Liver (tissue), 9 donors: ENCODE data around the gene MCM9. TPM values are rescaled to one million over a fixed set of nuclear protein-coding genes. Genes with fewer than 3 reads are reported as not detected.
A peak's percentile ranks its signal among the peaks of the same experiment; 100 is the strongest.

Experiments used
- DNase-seq: peaks from one replicate; pipeline ENCODE4 v3.0.0-alpha.2; 2017; ENCODE audit warnings: low spot score
- H3K27ac ChIP-seq, 2 donors: one replicate each; pipeline ENCODE4 v1.7.0; 2013; ENCODE audit warnings: inconsistent platforms in 2 of 2, low read length in 2 of 2, control low read depth in 1 of 2, low read depth in 1 of 2, mild to moderate bottlenecking in 1 of 2
- H3K27me3 ChIP-seq, 4 donors: one replicate each; pipeline versions ENCODE4 v1.6.1 to v1.7.0; 2013; ENCODE audit warnings: low read length in 3 of 4, inconsistent platforms in 1 of 4, mild to moderate bottlenecking in 1 of 4, moderate library complexity in 1 of 4; ENCODE audit not compliant: control insufficient read depth in 4 of 4, insufficient read depth in 4 of 4
- H3K36me3 ChIP-seq, 4 donors: one replicate each; pipeline versions ENCODE4 v1.6.1 to v1.7.0; 2013; ENCODE audit warnings: low read length in 3 of 4, mild to moderate bottlenecking in 3 of 4, low read depth in 1 of 4, moderate library complexity in 1 of 4; ENCODE audit not compliant: control insufficient read depth in 4 of 4, insufficient read depth in 3 of 4
- H3K4me1 ChIP-seq, 4 donors: one replicate each; pipeline versions ENCODE4 v1.6.1 to v1.7.0; 2013; ENCODE audit warnings: low read length in 3 of 4, mild to moderate bottlenecking in 3 of 4, moderate library complexity in 1 of 4; ENCODE audit not compliant: control insufficient read depth in 4 of 4, insufficient read depth in 4 of 4
- H3K4me3 ChIP-seq, 3 donors: one replicate each; pipeline versions ENCODE4 v1.6.1 to v1.7.0; 2013; ENCODE audit warnings: low read length in 3 of 3, control low read depth in 1 of 3, low read depth in 1 of 3, mild to moderate bottlenecking in 1 of 3
- H3K9ac ChIP-seq, 2 donors: one replicate each; pipeline ENCODE4 v1.7.0; 2013; ENCODE audit warnings: low read length in 2 of 2, mild to moderate bottlenecking in 2 of 2, moderate library complexity in 2 of 2, control low read depth in 1 of 2, low read depth in 1 of 2
- H3K9me3 ChIP-seq, 4 donors: one replicate each; pipeline versions ENCODE4 v1.6.1 to v1.7.0; 2013; ENCODE audit warnings: low read length in 3 of 4; ENCODE audit not compliant: control insufficient read depth in 4 of 4
- ATF3 ChIP-seq: IDR thresholded peaks from 2 replicates; pipeline ENCODE4 v1.6.1; 2016; ENCODE audit warnings: antibody characterized with exemption
- CTCF ChIP-seq: fragments of 150-350 bp; IDR thresholded peaks from 2 replicates; pipeline ENCODE4 v1.5.1; 2017; ENCODE audit warnings: improper control_type of control experiment, low read depth, low read length; ENCODE audit not compliant: missing input control
- EGR1 ChIP-seq, 2 donors: IDR thresholded peaks; 2 replicates each; pipeline ENCODE4 v1.6.1; 2016 to 2018; ENCODE audit warnings: antibody characterized with exemption in 2 of 2, low read depth in 2 of 2
- FOXA1 ChIP-seq: IDR thresholded peaks from 2 replicates; pipeline ENCODE4 v1.6.1; 2016; ENCODE audit warnings: antibody characterized with exemption
- FOXA2 ChIP-seq: IDR thresholded peaks from 2 replicates; pipeline ENCODE4 v1.6.1; 2016; ENCODE audit warnings: antibody characterized with exemption
- GABPA ChIP-seq, 2 donors: IDR thresholded peaks in 1 of 2; conservative IDR thresholded peaks in 1 of 2; 2 replicates each; pipeline ENCODE4 v1.6.1; 2016; ENCODE audit warnings: antibody characterized with exemption in 2 of 2, mild to moderate bottlenecking in 1 of 2, moderate library complexity in 1 of 2
- HNF4A ChIP-seq, 2 donors: conservative IDR thresholded peaks; 2 replicates each; pipeline ENCODE4 v1.6.1; 2016; ENCODE audit warnings: antibody characterized with exemption in 2 of 2, mild to moderate bottlenecking in 2 of 2
- HNF4G ChIP-seq: IDR thresholded peaks from 2 replicates; pipeline ENCODE4 v1.6.1; 2016; ENCODE audit warnings: antibody characterized with exemption
- JUND ChIP-seq, 2 donors: IDR thresholded peaks; 2 replicates each; pipeline ENCODE4 v1.6.1; 2016; ENCODE audit warnings: antibody characterized with exemption in 2 of 2
- MAX ChIP-seq: IDR thresholded peaks from 2 replicates; pipeline ENCODE4 v1.6.1; 2016; ENCODE audit warnings: antibody characterized with exemption
- NR2F2 ChIP-seq: IDR thresholded peaks from 2 replicates; pipeline ENCODE4 v1.6.1; 2016; ENCODE audit warnings: antibody characterized with exemption
- RAD21 ChIP-seq, 2 donors: IDR thresholded peaks; 2 replicates each; pipeline ENCODE4 v1.6.1; 2016; ENCODE audit warnings: antibody characterized with exemption in 2 of 2, mild to moderate bottlenecking in 2 of 2
- RXRA ChIP-seq, 2 donors: IDR thresholded peaks; 2 replicates each; pipeline ENCODE4 v1.6.1; 2017 to 2018; ENCODE audit warnings: antibody characterized with exemption in 2 of 2, mild to moderate bottlenecking in 1 of 2
- SP1 ChIP-seq: IDR thresholded peaks from 2 replicates; pipeline ENCODE4 v1.6.1; 2018; ENCODE audit warnings: antibody characterized with exemption, mild to moderate bottlenecking
- TAF1 ChIP-seq: conservative IDR thresholded peaks from 2 replicates; pipeline ENCODE4 v1.6.1; 2016; ENCODE audit warnings: antibody characterized with exemption, mild to moderate bottlenecking
- YY1 ChIP-seq: IDR thresholded peaks from 2 replicates; pipeline ENCODE4 v1.6.1; 2016; ENCODE audit warnings: antibody characterized with exemption, mild to moderate bottlenecking
- ZBTB33 ChIP-seq: IDR thresholded peaks from 2 replicates; pipeline ENCODE4 v1.6.1; 2016; ENCODE audit warnings: antibody characterized with exemption
- WGBS: extraction: QIAGEN DNeasy Blood & Tissue Kit; methylation state at CpG from one replicate; pipeline ENCODE4 v1.1.7; 2013; 5-methylcytosine and 5-hydroxymethylcytosine counted together
- polyA plus RNA-seq, 2 donors: library from polyadenylated mRNA; stranded (reverse) in 1 of 2; unstranded in 1 of 2; fragments of 200-250 nt in 1 of 2; fragments of >200 nt in 1 of 2; fragmentation: Nextera tagmentation in 1 of 2; extraction: Ambion mirVana in 1 of 2; gene quantifications; one replicate each; pipeline versions ENCODE4 v1.2.1 to v1.2.3, GENCODE V29; 2013 to 2015
- total RNA-seq, 2 donors: library from RNA; depleted of rRNA; stranded (reverse); fragments of >200 nt; gene quantifications; one replicate each; pipeline ENCODE4 v1.2.3, GENCODE V29; 2014
- donor health status: healthy.
- donor health status: healthy.
- donor health status: healthy.
- donor health status: healthy.
- donor health status: healthy.

Gene MCM9
- total and polyA plus RNA-seq, 4 donors = 3.6 to 17.4 (median 8.7) TPM

- no peaks in the 10 kb centered on the region for H3K9me3 ChIP-seq
- H3K4me3 ChIP-seq = peak overlapping the region; percentile 82 to 93 (median 89)
- H3K4me1 ChIP-seq = peaks cover 3 to 19% (median 5%) of the 10 kb centered on the region in 4 donors
- H3K27me3 ChIP-seq = no peaks in the 10 kb centered on the region
- H3K27ac ChIP-seq = peak overlapping the region; percentile 74 to 92
- no peak for DNase-seq
- peak overlapping the region; percentile 68 to 93 for H3K9ac ChIP-seq
- peak; percentile 96 for TF ChIP-seq YY1
- TF ChIP-seq EGR1 (IDR thresholded peaks at IDR 0.05; ENCODE audit: low read depth in 2 of 2) = peak in 1 of 2 donors; percentile 4
- no peak for TF ChIP-seq GABPA (IDR thresholded peaks at IDR 0.05 in 1 of 2, conservative IDR thresholded peaks at IDR 0.05 in 1 of 2)
- WGBS = under 1% methylated on average over 18 of the region's 18 CpGs
- no peaks in the 10 kb centered on the region for H3K36me3 ChIP-seq
Observed at GRCh38 chr6:118893064-118893806, 41.7 kb downstream of the MCM9 start.

GRCh38 chr6:118892355-118892991 is 42.5 kb downstream of the MCM9 start:
- Histone ChIP-seq H3K27me3 (no peaks in the 10 kb centered on the region), H3K9me3 (no peaks in the 10 kb centered on the region), H3K36me3 (no peaks in the 10 kb centered on the region), H3K4me3 (peak overlapping the region; percentile 82 to 93 (median 89)), H3K27ac (peak overlapping the region; percentile 74 to 92), H3K4me1 (peaks cover 3 to 19% (median 5%) of the 10 kb centered on the region in 4 donors), H3K9ac (peak overlapping the region; percentile 68 to 93)
- TF ChIP-seq RXRA (IDR thresholded peaks at IDR 0.05) (no peak), MAX (no peak), SP1 (no peak), HNF4A (conservative IDR thresholded peaks at IDR 0.05) (no peak), RAD21 (IDR thresholded peaks at IDR 0.05) (no peak), GABPA (IDR thresholded peaks at IDR 0.05 in 1 of 2, conservative IDR thresholded peaks at IDR 0.05 in 1 of 2) (no peak), FOXA1 (no peak), TAF1 (no peak), CTCF (no peak), ATF3 (no peak)
- 41% methylated on average over 6 of the region's 6 CpGs for WGBS
- DNase-seq = no peak

GRCh38 chr6:118890997-118891790 is 43.8 kb downstream of the MCM9 start:
- Histone ChIP-seq H3K9me3 (no peaks in the 10 kb centered on the region), H3K36me3 (no peaks in the 10 kb centered on the region), H3K4me3 (no peak overlapping the region), H3K27me3 (no peaks in the 10 kb centered on the region), H3K27ac (no peak overlapping the region), H3K9ac (no peak overlapping the region), H3K4me1 (peaks cover 1 to 18% (median 3%) of the 10 kb centered on the region in 4 donors)
- no peak for DNase-seq
- TF ChIP-seq EGR1 (IDR thresholded peaks at IDR 0.05; ENCODE audit: low read depth in 2 of 2) (no peak), GABPA (IDR thresholded peaks at IDR 0.05 in 1 of 2, conservative IDR thresholded peaks at IDR 0.05 in 1 of 2) (no peak), FOXA2 (no peak), SP1 (no peak), ZBTB33 (no peak), JUND (IDR thresholded peaks at IDR 0.05) (no peak), HNF4A (conservative IDR thresholded peaks at IDR 0.05) (no peak), HNF4G (no peak), NR2F2 (no peak), CTCF (no peak)
- 91% methylated on average over 5 of the region's 5 CpGs for WGBS
